Liver (tissue), 3 donors: ENCODE results near the gene WDR37.

Source experiments
- CTCF ChIP-seq: fragments of 150-350 bp; IDR thresholded peaks from 2 replicates; pipeline ENCODE4 v1.5.1; 2017; ENCODE audit warnings: improper control_type of control experiment, low read depth, low read length; ENCODE audit not compliant: missing input control
- GABPA ChIP-seq, 2 donors: IDR thresholded peaks in 1 of 2; conservative IDR thresholded peaks in 1 of 2; 2 replicates each; pipeline ENCODE4 v1.6.1; 2016; ENCODE audit warnings: antibody characterized with exemption in 2 of 2, mild to moderate bottlenecking in 1 of 2, moderate library complexity in 1 of 2
- JUND ChIP-seq, 2 donors: IDR thresholded peaks; 2 replicates each; pipeline ENCODE4 v1.6.1; 2016; ENCODE audit warnings: antibody characterized with exemption in 2 of 2
- REST ChIP-seq: IDR thresholded peaks from 2 replicates; pipeline ENCODE4 v1.6.1; 2016; ENCODE audit warnings: antibody characterized with exemption, mild to moderate bottlenecking
- SP1 ChIP-seq: IDR thresholded peaks from 2 replicates; pipeline ENCODE4 v1.6.1; 2018; ENCODE audit warnings: antibody characterized with exemption, mild to moderate bottlenecking
- ZBTB33 ChIP-seq: IDR thresholded peaks from 2 replicates; pipeline ENCODE4 v1.6.1; 2016; ENCODE audit warnings: antibody characterized with exemption
- donor health status: healthy.
- donor health status: healthy.

GRCh38 chr10:1160561-1161314 lies 104.6 kb downstream of the WDR37 start:
- TF ChIP-seq GABPA (IDR thresholded peaks at IDR 0.05 in 1 of 2, conservative IDR thresholded peaks at IDR 0.05 in 1 of 2) (no peak), CTCF (no peak), ZBTB33 (no peak), JUND (IDR thresholded peaks at IDR 0.05) (no peak), SP1 (no peak), REST (no peak)
